Prostate gland (tissue), 2 donors: ENCODE data around the gene SPRED1.

ENCODE experiments used
- POLR2A ChIP-seq: fragments of 450-650 bp; IDR thresholded peaks from one replicate; pipeline ENCODE4 v1.6.1; 2016; ENCODE audit warnings: antibody characterized with exemption, mild to moderate bottlenecking
- TF ChIP-seq, protein P1 (sequence below), 4 experiments: fragments of 200-600 bp in 2 of 4; fragments of 450-650 bp in 2 of 4; sonication (generic) in 2 of 4; IDR thresholded peaks; 1 replicate in 3 of 4; 2 replicates in 1 of 4; pipeline ENCODE4 v1.5.1; 2016 to 2019; ENCODE audit warnings: antibody characterized with exemption in 4 of 4, mild to moderate bottlenecking in 2 of 4, moderate library complexity in 2 of 4

- TF ChIP-seq, protein P1, sequence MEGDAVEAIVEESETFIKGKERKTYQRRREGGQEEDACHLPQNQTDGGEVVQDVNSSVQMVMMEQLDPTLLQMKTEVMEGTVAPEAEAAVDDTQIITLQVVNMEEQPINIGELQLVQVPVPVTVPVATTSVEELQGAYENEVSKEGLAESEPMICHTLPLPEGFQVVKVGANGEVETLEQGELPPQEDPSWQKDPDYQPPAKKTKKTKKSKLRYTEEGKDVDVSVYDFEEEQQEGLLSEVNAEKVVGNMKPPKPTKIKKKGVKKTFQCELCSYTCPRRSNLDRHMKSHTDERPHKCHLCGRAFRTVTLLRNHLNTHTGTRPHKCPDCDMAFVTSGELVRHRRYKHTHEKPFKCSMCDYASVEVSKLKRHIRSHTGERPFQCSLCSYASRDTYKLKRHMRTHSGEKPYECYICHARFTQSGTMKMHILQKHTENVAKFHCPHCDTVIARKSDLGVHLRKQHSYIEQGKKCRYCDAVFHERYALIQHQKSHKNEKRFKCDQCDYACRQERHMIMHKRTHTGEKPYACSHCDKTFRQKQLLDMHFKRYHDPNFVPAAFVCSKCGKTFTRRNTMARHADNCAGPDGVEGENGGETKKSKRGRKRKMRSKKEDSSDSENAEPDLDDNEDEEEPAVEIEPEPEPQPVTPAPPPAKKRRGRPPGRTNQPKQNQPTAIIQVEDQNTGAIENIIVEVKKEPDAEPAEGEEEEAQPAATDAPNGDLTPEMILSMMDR (IDR thresholded peaks at IDR 0.05) = no peak
- TF ChIP-seq POLR2A = no peak
These were observed 43.9 kb upstream of the SPRED1 start for GRCh38 chr15:38208779-38209178.
